ENCODE results near the gene IQGAP2.

IQGAP2 gene

DNA sequence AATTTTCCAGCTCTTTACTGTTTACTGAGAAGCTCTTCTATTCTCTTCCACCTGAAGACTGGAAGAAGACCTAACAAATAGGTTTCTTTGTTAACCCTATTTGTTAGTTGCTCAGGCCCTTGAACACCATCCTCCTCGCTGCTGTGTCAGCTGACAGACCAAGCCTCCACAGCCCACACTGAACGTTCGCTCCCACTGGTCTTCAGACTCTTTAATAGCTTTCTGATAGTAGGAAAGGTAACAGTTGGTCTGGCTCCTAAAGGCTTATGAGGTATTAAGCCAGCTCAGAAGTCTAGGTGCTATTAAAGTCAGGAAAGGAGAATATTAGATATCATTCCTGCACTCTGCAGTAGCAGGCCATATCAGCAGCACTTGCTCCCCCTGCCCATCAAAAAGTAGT, 289.6 kb downstream of the IQGAP2 start:
- peaks cover 57% of the 10 kb centered on the region for H3K36me3 Mint-ChIP-seq
- no peaks in the 10 kb centered on the region for H3K9me3 Mint-ChIP-seq
- CTCF ChIA-PET, result no interaction called here
- H3K27me3 Mint-ChIP-seq, result no peaks in the 10 kb centered on the region
- H3K4me1 Mint-ChIP-seq, result peaks cover 6% of the 10 kb centered on the region
- H3K27ac Mint-ChIP-seq, result no peak overlapping the region
- H3K4me3 Mint-ChIP-seq, result no peak overlapping the region
- DNase-seq, result no peak

- CTCF ChIA-PET, result no interaction called here
- no peak overlapping the region for H3K4me3 Mint-ChIP-seq
- H3K9me3 Mint-ChIP-seq, result no peaks in the 10 kb centered on the region
- peaks cover 57% of the 10 kb centered on the region for H3K36me3 Mint-ChIP-seq
- no peak overlapping the region for H3K27ac Mint-ChIP-seq
- H3K4me1 Mint-ChIP-seq, result peaks cover 6% of the 10 kb centered on the region
- DNase-seq, result no peak
- no peaks in the 10 kb centered on the region for H3K27me3 Mint-ChIP-seq
Observed at GRCh38 chr5:76693141-76693540, 290.1 kb downstream of the IQGAP2 start.

- Mint-ChIP-seq H3K27ac (no peak overlapping the region), H3K36me3 (peaks cover 57% of the 10 kb centered on the region)
Observed at GRCh38 chr5:76694317-76694716, 291.2 kb downstream of the IQGAP2 start.

DNA sequence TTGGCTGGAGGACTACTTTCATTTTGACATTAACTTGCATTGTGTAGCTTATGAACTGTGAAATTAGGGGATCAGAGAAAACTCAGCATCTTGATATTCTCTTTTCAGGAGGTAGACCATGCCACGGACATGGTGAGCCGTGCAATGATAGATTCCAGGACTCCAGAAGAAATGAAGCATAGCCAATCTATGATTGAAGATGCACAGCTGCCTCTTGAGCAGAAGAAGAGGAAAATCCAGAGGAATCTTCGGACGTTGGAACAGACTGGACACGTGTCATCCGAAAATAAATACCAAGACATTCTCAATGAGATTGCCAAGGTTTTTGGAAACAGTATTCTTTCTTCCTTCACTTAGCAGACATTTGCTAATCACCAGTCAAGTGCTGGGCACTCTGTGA, 292.3 kb downstream of the IQGAP2 start:
- Mint-ChIP-seq H3K27ac (no peak overlapping the region), H3K4me3 (no peak overlapping the region), H3K9me3 (no peaks in the 10 kb centered on the region), H3K27me3 (no peaks in the 10 kb centered on the region), H3K4me1 (peaks cover 5% of the 10 kb centered on the region), H3K36me3 (peaks cover 50% of the 10 kb centered on the region)
- CTCF ChIA-PET, result interaction anchor here (1.0 kb wide), 1 partner anchor 79 kb away, joined by 3 read pairs; no protein-coding TSS in a partner anchor
- no peak for DNase-seq

More at GRCh38 chr5:76694317-76694716, 291.2 kb downstream of the IQGAP2 start:
- no peak for DNase-seq
- CTCF ChIA-PET, result no interaction called here
- no peaks in the 10 kb centered on the region for H3K27me3 Mint-ChIP-seq
- H3K9me3 Mint-ChIP-seq, result no peaks in the 10 kb centered on the region
- peaks cover 6% of the 10 kb centered on the region for H3K4me1 Mint-ChIP-seq
- no peak overlapping the region for H3K4me3 Mint-ChIP-seq

DNA sequence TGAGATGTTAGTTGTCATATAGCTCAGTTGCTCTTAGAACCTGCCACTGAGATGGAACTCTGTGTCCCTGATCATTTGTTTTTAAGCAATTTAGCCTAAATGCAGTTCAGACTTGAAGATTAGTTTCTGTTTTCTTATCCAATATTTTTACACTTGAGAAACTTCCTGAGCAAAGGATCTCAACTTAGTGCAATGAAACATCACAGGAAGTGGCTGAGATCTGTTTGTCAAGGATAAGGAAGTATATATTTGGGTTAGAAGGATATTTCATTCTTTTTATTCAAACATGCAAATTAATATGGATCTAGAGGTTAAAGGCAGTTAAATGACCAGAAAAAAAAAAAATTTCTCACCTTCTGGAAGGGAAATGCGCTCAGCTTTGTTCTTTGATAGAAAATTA, 293.2 kb downstream of the IQGAP2 start:
- Mint-ChIP-seq H3K4me1 (peaks cover 5% of the 10 kb centered on the region), H3K27me3 (no peaks in the 10 kb centered on the region), H3K9me3 (no peaks in the 10 kb centered on the region), H3K36me3 (peaks cover 56% of the 10 kb centered on the region), H3K4me3 (no peak overlapping the region), H3K27ac (peak overlapping the region; percentile 30)
- CTCF ChIA-PET, result no interaction called here
- DNase-seq, result no peak

GRCh38 chr5:76697670-76698069, 294.6 kb downstream of the IQGAP2 start:
- no peak overlapping the region for H3K4me3 Mint-ChIP-seq
- no peaks in the 10 kb centered on the region for H3K4me1 Mint-ChIP-seq
- H3K9me3 Mint-ChIP-seq, result no peaks in the 10 kb centered on the region
- DNase-seq, result no peak
- peaks cover 61% of the 10 kb centered on the region for H3K36me3 Mint-ChIP-seq
- no peaks in the 10 kb centered on the region for H3K27me3 Mint-ChIP-seq
- CTCF ChIA-PET, result no interaction called here
- H3K27ac Mint-ChIP-seq, result no peak overlapping the region

- no peaks in the 10 kb centered on the region for H3K4me1 Mint-ChIP-seq
- no peaks in the 10 kb centered on the region for H3K27me3 Mint-ChIP-seq
- no peak overlapping the region for H3K27ac Mint-ChIP-seq
- no peak overlapping the region for H3K4me3 Mint-ChIP-seq
- no peak for DNase-seq
- CTCF ChIA-PET, result no interaction called here
- peaks cover 43% of the 10 kb centered on the region for H3K36me3 Mint-ChIP-seq
- no peaks in the 10 kb centered on the region for H3K9me3 Mint-ChIP-seq
Observed at GRCh38 chr5:76700571-76700970, 297.5 kb downstream of the IQGAP2 start.

DNA sequence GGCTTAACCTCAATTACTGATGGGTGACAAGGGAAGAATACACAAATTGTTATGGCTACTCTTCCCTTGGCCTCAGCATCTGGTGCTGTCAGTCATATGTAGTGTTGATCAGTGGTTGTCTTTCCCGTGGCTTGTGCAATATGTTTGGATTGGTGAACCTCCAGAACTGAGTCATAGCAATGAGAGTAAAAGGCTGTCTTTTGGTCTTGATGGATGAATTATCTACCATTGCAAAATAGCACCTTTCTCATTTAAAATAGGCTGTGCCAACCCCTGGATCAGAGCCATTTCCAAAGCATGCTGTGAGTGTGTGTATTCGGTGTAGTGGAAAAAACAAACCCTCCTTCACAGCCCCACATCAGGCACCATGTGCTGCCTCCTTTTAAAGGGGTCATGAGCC, 298.2 kb downstream of the IQGAP2 start:
- no peak for DNase-seq
- Mint-ChIP-seq H3K4me3 (no peak overlapping the region), H3K27ac (no peak overlapping the region), H3K27me3 (no peaks in the 10 kb centered on the region), H3K4me1 (no peaks in the 10 kb centered on the region), H3K9me3 (no peaks in the 10 kb centered on the region), H3K36me3 (peaks cover 36% of the 10 kb centered on the region)
- CTCF ChIA-PET, result no interaction called here

DNA sequence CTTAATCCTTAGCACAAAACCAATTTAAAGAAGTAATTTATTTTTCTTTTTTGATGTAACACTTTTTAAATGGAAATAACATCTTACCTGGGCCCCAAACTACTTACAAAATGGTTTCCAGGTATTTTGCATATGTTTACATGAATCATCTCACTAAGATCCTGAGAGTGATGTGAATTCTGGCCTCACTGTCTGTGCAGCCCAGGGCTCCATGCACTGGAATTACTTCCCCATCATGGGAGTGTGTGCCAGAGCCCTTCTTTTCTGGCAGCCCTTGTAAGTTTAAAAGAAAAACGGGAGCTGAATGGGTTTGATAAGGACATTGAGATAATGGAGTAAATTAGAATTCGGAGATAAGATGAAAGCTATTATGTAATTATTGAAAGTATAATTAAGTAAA, 300.6 kb downstream of the IQGAP2 start:
- Mint-ChIP-seq H3K4me3 (no peak overlapping the region), H3K9me3 (no peaks in the 10 kb centered on the region), H3K4me1 (no peaks in the 10 kb centered on the region), H3K36me3 (peaks cover 38% of the 10 kb centered on the region), H3K27ac (no peak overlapping the region), H3K27me3 (no peaks in the 10 kb centered on the region)
- DNase-seq, result no peak
- CTCF ChIA-PET, result interaction anchor here (1.6 kb wide), 1 partner anchor 71 kb away, joined by 6 read pairs; no protein-coding TSS in a partner anchor

- Mint-ChIP-seq H3K36me3 (peaks cover 36% of the 10 kb centered on the region), H3K27ac (no peak overlapping the region), H3K9me3 (no peaks in the 10 kb centered on the region), H3K4me3 (no peak overlapping the region), H3K4me1 (no peaks in the 10 kb centered on the region), H3K27me3 (no peaks in the 10 kb centered on the region)
- CTCF ChIA-PET, result interaction anchor here (1.6 kb wide), 1 partner anchor 70 kb away, joined by 6 read pairs; no protein-coding TSS in a partner anchor
- no peak for DNase-seq
Observed at GRCh38 chr5:76704131-76704663, 301.1 kb downstream of the IQGAP2 start.

DNA sequence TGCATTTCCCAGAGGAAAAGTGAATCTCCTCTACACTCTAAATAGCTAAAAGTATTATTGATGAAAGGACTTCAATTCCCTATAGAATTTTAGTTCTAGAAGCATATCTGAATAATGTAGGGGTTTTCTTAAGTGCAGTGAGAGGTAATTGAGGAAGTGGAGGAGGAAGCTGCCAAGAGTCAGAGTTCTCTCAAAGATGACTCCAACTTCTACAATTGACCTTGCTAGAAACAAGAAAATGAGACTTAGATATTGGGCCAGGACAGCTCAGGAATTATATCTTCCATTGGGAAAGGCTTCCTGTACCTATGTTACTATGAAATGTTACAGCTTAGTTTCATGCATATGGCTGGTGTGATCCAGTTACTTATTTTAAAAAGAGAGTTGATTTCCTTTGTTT, 302.5 kb downstream of the IQGAP2 start:
- no peaks in the 10 kb centered on the region for H3K9me3 Mint-ChIP-seq
- CTCF ChIA-PET, result interaction anchor here (0.8 to 1.0 kb wide), 2 partner anchors 67 to 69 kb away, joined by 3 read pairs; no protein-coding TSS in a partner anchor
- peaks cover 33% of the 10 kb centered on the region for H3K36me3 Mint-ChIP-seq

GRCh38 chr5:76709762-76710161, 306.7 kb downstream of the IQGAP2 start:
- H3K4me3 Mint-ChIP-seq, result no peak overlapping the region
- H3K4me1 Mint-ChIP-seq, result peaks cover 29% of the 10 kb centered on the region
- CTCF ChIA-PET, result interaction anchor here (1.0 kb wide), 1 partner anchor 65 kb away, joined by 3 read pairs; no protein-coding TSS in a partner anchor
- peaks cover 13% of the 10 kb centered on the region for H3K36me3 Mint-ChIP-seq
- H3K27me3 Mint-ChIP-seq, result peaks cover 13% of the 10 kb centered on the region
- DNase-seq, result no peak
- H3K27ac Mint-ChIP-seq, result no peak overlapping the region
- no peaks in the 10 kb centered on the region for H3K9me3 Mint-ChIP-seq

More for the DNA sequence above, 302.5 kb downstream of the IQGAP2 start:
- DNase-seq, result no peak
- Mint-ChIP-seq H3K27me3 (no peaks in the 10 kb centered on the region), H3K4me1 (peaks cover 4% of the 10 kb centered on the region), H3K27ac (no peak overlapping the region), H3K4me3 (no peak overlapping the region)

DNA sequence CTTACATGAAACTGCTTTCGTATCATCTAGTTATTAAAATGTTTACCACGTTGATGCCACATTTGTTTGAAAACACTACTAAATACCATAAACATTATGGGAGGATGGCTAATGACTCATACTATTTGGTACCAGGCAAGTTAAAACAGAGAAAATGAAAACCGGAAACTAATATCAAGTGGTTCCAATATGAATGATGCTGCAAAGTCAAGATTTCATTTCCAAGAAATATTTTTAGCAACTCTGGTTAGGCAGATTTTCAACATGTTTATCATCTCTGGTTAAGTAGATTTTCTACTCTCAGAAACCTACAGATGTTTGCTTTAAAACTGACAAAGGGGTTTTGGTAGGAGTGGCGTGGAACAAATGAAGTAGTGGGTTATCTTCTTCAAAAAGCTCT, 307.9 kb downstream of the IQGAP2 start:
- DNase-seq, result no peak
- no peak overlapping the region for H3K27ac Mint-ChIP-seq
- no peaks in the 10 kb centered on the region for H3K9me3 Mint-ChIP-seq
- H3K4me3 Mint-ChIP-seq, result no peak overlapping the region
- H3K27me3 Mint-ChIP-seq, result peaks cover 25% of the 10 kb centered on the region
- peaks cover 38% of the 10 kb centered on the region for H3K4me1 Mint-ChIP-seq
- CTCF ChIA-PET, result no interaction called here
- peaks cover 13% of the 10 kb centered on the region for H3K36me3 Mint-ChIP-seq

DNA sequence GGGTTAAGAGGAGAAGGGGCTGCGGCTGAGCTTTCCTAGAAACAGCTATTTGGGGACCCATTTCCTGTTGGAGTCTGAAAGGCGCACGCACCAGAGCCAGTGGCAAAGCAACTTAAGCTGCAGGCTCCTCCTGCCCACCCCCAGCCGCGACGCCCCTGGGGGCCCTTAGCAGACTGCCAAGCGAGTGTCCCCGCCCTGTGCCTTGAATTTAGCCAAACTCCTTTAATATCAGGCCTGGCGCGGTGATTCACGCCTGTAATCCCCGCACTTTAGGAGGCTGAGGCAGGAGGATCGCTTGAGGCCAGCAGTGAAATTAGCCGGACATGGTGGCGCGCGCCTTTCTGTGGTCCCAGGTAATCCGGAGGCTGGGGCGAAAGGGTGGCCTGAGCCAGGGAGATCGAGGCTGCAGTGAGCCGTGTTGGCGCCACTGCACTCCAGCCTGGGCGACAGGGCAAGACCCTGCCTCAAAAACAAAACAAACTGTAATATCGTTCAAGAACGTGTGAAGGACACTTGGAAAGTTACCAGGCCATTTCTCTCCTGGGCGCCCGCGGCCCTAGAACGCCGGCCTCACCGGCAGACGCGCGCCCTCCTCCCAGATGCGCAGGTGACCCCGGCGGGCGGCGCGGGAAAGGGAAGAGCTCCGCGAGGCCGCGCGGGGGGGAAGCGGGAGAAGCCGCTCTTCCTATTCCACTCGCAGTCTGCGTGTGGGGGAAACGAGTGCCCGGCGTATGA, 311.8 kb downstream of the IQGAP2 start:
- H3K9me3 Mint-ChIP-seq, result no peaks in the 10 kb centered on the region
- peak overlapping the region; percentile 65 for H3K27ac Mint-ChIP-seq
- peaks cover 51% of the 10 kb centered on the region for H3K4me1 Mint-ChIP-seq
- no peaks in the 10 kb centered on the region for H3K36me3 Mint-ChIP-seq
- peak; percentile 45 for DNase-seq
- peak overlapping the region; percentile 77 for H3K4me3 Mint-ChIP-seq
- peaks cover 53% of the 10 kb centered on the region for H3K27me3 Mint-ChIP-seq
- CTCF ChIA-PET, result interaction anchor here (1.3 to 7.5 kb wide), 4 partner anchors 12 to 113 kb away, joined by 3 to 54 read pairs (median 4); no protein-coding TSS in a partner anchor

GRCh38 chr5:76715486-76715735, 312.3 kb downstream of the IQGAP2 start:
- Mint-ChIP-seq H3K4me1 (peaks cover 49% of the 10 kb centered on the region), H3K27me3 (peaks cover 53% of the 10 kb centered on the region), H3K27ac (peak overlapping the region; percentile 24), H3K9me3 (no peaks in the 10 kb centered on the region), H3K4me3 (peak overlapping the region; percentile 77), H3K36me3 (no peaks in the 10 kb centered on the region)
- CTCF ChIA-PET, result interaction anchor here (1.3 to 7.5 kb wide), 3 partner anchors 11 to 98 kb away, joined by 3 to 54 read pairs (median 3); no protein-coding TSS in a partner anchor
- no peak for DNase-seq

Data from activated naive CD4-positive, alpha-beta T cell treated with anti-CD3 and anti-CD28 coated beads, Interleukin-2, amount 10 ng/mL, durations not matched to agents 7 days and 5 days (primary cell).